ACC112 (cell line): ENCODE results near the gene PIRT.

Source experiments
- H2AFZ ChIP-seq: fragments of 200-600 bp; sonication (generic); one replicate; pipeline ENCODE4 v1.6.0; 2017; ENCODE audit warnings: antibody characterized with exemption, low read length; ENCODE audit not compliant: unreplicated experiment
- H3K27ac ChIP-seq: fragments of 200-600 bp; sonication (generic); 2 replicates; pipeline ENCODE4 v1.5.1; 2014; ENCODE audit warnings: low read depth, mild to moderate bottlenecking, antibody characterized with exemption, low read length, moderate library complexity
- H3K27me3 ChIP-seq: fragments of 200-600 bp; sonication (generic); 2 replicates; pipeline ENCODE4 v1.6.1; 2014; ENCODE audit warnings: mild to moderate bottlenecking, antibody characterized with exemption, low read length, moderate library complexity, mixed read lengths; ENCODE audit not compliant: insufficient read depth
- H3K36me3 ChIP-seq: fragments of 200-600 bp; sonication (generic); 2 replicates; pipeline ENCODE4 v1.6.1; 2016; ENCODE audit warnings: mild to moderate bottlenecking, antibody characterized with exemption, low read length, moderate library complexity, mixed read lengths; ENCODE audit not compliant: insufficient read depth
- H3K4me1 ChIP-seq: fragments of 200-600 bp; sonication (generic); one replicate; pipeline ENCODE4 v1.6.1; 2016; ENCODE audit warnings: low read length, mixed read lengths; ENCODE audit not compliant: insufficient read depth, unreplicated experiment, control insufficient read depth
- H3K4me3 ChIP-seq: fragments of 200-600 bp; sonication (generic); 2 replicates; pipeline ENCODE4 v1.5.1; 2014; ENCODE audit warnings: mild to moderate bottlenecking, low read depth, low read length
- H3K79me2 ChIP-seq: fragments of 200-600 bp; sonication (generic); one replicate; pipeline ENCODE4 v1.6.0; 2016; ENCODE audit warnings: low read length; ENCODE audit not compliant: control insufficient read depth, unreplicated experiment, insufficient read depth

The PIRT gene

DNA sequence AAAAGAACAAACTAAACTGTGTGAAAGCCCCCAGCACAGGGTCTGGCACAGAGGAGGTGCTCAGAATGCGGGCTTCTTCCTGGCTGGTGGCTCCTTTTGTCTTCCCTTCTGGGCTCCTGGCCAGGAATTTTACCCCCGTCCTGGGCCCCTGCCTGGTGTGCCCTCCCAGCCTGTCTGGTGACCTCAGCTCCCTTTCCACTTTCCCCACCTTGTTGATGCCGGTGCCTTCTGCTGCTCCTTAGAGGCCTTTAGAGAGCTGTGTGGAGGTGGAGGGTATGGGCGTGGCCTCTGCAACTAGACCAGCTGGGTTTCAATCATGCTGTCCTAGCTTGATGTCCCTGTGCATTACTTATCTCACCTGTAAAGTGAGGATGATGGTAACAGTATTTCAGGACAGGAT is 16.8 kb downstream of the PIRT start:
- Histone ChIP-seq H3K79me2 (no peaks in the 10 kb centered on the region), H3K27ac (no peak overlapping the region), H3K4me3 (no peak overlapping the region), H3K27me3 (no peaks in the 10 kb centered on the region), H2AFZ (no peak overlapping the region), H3K36me3 (no peaks in the 10 kb centered on the region), H3K4me1 (no peaks in the 10 kb centered on the region)

DNA sequence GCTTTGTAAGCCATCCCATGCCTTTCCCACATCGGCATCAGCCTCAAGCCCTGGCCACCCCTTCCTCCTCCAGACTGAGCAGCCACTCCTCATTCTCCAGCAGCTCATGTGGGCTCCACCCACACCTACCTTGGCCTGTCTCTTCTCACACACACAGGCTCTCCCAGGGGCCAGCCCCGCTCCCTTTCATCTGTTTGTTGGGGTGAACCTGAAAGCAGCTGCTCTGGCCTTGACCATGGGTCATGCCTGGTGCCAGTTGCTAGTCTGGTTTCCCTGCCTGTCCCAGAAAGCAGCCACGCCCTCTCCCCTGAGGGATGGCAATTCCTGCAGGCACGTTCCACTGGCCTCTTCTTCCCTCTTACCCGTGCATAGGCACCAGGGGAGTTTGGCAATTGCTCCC is 22.6 kb downstream of the PIRT start:
- Histone ChIP-seq H3K27ac (no peak overlapping the region), H3K27me3 (no peaks in the 10 kb centered on the region), H3K36me3 (no peaks in the 10 kb centered on the region), H2AFZ (no peak overlapping the region), H3K4me3 (no peak overlapping the region), H3K79me2 (no peaks in the 10 kb centered on the region), H3K4me1 (no peaks in the 10 kb centered on the region)

DNA sequence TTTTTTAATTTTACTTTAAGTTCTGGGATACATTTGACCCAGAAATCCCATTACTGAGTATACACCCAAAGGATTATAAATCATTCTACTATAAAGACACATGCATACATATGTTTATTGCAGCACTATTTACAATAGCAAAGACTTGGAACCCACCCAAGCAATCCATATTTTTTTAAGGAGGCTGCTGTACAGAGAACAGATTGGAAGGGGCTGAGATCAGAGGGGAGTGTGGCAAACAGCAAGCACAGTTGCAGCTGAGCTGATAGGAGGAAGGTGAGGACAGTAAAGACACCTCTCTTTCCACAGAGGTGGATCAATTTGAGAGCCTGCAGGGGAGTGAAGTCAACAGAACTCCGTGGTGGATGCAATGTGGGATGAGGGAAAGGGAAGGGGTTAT is 23.8 kb downstream of the PIRT start:
- Histone ChIP-seq H3K27ac (no peak overlapping the region), H3K4me1 (no peaks in the 10 kb centered on the region), H3K27me3 (no peaks in the 10 kb centered on the region), H3K36me3 (no peaks in the 10 kb centered on the region), H2AFZ (no peak overlapping the region), H3K79me2 (no peaks in the 10 kb centered on the region), H3K4me3 (no peak overlapping the region)

DNA sequence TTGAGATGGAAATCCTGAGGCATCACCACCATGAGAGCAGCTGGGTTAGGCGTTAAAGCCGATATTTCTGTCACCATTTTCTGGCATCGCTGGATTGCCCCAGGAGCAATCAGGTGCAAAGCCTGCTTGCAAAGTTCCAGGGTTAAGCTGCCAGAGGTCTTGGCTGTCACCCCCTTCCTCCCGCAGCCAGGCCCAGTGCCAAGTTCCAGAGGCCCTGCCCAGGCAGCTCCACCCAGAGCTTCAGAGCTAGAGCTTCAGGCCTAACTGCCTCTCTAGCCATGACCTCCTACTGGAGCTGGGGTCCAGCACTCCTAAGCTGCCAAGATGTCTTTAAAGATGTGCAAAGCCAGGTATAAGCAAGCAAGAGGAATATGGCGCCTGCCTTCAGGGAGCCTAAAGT is 25.2 kb downstream of the PIRT start:
- H3K27me3 ChIP-seq: no peaks in the 10 kb centered on the region
- H3K27ac ChIP-seq: no peak overlapping the region
- no peaks in the 10 kb centered on the region for H3K79me2 ChIP-seq
- no peak overlapping the region for H3K4me3 ChIP-seq
- H3K36me3 ChIP-seq: no peaks in the 10 kb centered on the region
- H3K4me1 ChIP-seq: no peaks in the 10 kb centered on the region
- no peak overlapping the region for H2AFZ ChIP-seq

DNA sequence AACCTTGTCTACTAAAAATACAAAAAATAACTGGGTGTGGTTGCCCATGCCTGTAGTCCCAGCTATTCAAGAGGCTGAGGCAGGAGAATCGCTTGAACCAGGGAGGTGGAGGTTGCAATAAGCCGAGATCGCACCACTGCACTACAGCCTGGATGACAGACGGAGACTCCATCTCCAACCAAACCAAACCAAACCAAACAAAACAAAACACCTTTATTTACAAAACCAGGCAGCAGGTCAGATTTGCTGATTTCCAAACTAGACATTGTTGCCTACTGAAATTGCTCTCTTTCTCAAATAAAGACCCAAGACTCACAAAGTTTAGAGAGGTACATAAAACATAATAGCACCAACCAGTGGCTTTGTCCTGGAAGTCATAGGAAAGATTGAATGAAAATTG is 28.3 kb downstream of the PIRT start:
- no peaks in the 10 kb centered on the region for H3K36me3 ChIP-seq
- no peaks in the 10 kb centered on the region for H3K4me1 ChIP-seq
- H2AFZ ChIP-seq: no peak overlapping the region
- no peak overlapping the region for H3K27ac ChIP-seq
- no peaks in the 10 kb centered on the region for H3K27me3 ChIP-seq
- no peaks in the 10 kb centered on the region for H3K79me2 ChIP-seq
- no peak overlapping the region for H3K4me3 ChIP-seq

DNA sequence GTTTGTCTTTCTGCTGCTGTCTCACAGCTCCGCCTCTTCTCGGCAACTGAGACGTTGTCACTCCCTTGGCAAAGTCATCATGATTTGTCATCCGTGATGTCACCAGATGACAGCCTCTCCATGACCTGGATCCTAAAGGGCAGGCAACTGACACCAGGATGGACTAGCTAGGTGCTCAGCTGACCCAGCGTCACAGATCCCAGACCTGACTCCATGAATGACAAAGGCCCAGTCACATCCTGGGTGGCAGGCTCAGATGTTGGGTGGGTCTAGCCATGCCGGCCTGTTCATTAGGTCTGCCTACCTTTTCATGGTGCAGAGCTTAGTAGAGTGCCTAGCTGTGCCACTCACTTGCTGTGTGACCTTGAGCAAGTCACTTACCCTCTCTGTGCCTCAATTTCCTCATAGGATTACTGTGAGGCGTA is 30.2 kb downstream of the PIRT start:
- no peak overlapping the region for H3K4me3 ChIP-seq
- no peaks in the 10 kb centered on the region for H3K79me2 ChIP-seq

DNA sequence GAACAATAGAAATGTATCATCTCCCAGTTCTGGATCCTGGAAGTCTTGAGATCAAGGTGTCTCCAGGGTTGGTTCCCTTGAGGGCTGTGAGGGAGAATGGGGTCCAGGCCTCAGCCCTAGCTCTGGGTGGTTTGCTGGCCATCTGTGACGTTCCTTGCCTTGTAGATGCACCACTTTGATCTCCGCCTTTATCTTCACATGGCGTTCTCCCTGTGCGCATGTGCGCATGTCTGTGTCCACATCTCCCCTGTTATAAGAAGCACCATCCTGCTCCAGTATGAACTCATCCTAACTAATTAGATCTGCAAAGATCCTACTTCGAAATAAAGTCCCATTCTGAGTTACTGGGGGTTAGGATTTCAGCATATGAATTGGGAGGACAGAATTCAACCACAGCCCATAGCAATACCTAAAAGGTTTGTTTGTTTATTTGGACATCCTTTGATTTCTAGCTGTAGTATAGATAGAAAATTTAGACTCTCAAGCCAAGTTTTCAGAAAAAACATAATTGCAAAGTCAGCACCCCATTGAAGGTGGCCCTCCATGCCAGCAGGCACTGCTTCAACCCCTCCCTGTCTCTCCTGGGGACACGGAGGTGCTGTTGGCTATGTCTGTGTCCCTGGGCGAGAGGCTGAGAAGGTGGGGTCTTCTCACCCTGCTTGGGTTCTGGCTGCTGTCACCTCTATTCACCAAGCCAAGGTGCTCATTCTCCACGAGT is 31.2 kb downstream of the PIRT start:
- no peaks in the 10 kb centered on the region for H3K27me3 ChIP-seq
- no peaks in the 10 kb centered on the region for H3K79me2 ChIP-seq
- no peak overlapping the region for H3K27ac ChIP-seq
- H2AFZ ChIP-seq: no peak overlapping the region
- no peak overlapping the region for H3K4me3 ChIP-seq
- H3K4me1 ChIP-seq: no peaks in the 10 kb centered on the region
- H3K36me3 ChIP-seq: no peaks in the 10 kb centered on the region

More for the DNA sequence above, 30.2 kb downstream of the PIRT start:
- Histone ChIP-seq H3K27ac (no peak overlapping the region), H3K36me3 (no peaks in the 10 kb centered on the region), H3K27me3 (no peaks in the 10 kb centered on the region), H3K4me1 (no peaks in the 10 kb centered on the region), H2AFZ (no peak overlapping the region)

DNA sequence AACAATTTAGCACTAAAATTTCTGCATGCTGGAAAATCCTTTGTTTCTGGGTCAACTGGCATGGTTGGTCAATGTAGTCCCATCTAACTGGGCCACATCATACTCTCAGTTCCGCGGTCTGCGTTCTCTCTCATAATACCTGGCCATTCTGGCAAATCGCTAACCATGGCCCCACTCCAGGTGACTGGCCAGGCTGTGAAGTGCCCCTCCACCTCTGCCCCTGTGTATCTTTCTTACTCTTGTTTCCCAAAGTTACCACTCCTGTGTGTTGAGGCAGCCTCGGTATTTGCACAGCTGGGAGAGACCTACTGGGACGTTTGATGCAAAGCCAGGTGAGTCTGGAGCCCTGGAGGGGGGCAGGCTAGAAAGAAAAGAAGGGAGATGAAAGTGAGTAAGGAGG is 32.0 kb downstream of the PIRT start:
- no peaks in the 10 kb centered on the region for H3K79me2 ChIP-seq
- H2AFZ ChIP-seq: no peak overlapping the region
- no peak overlapping the region for H3K4me3 ChIP-seq
- no peaks in the 10 kb centered on the region for H3K36me3 ChIP-seq
- H3K27ac ChIP-seq: no peak overlapping the region
- no peaks in the 10 kb centered on the region for H3K4me1 ChIP-seq
- no peaks in the 10 kb centered on the region for H3K27me3 ChIP-seq

DNA sequence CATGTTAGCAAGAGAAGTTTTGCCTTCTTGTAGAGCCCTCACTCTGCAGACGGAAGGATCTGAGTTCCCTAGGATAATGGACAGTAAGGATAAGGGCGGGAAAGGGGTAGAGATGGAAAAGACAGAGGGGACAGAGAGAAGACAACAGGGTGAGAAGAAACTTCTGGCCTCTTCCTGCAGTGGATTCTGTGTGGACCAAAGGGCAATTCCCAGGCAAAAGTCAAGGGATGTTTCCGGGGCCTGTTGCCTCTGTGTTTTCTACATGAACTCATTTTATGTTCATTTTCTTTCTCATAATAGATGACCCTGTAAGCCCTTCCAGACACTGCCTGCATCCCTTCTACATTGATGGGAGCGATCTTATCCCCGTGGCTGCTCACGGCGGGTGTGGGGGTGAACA is 33.3 kb downstream of the PIRT start:
- H3K27ac ChIP-seq: no peak overlapping the region
- H3K27me3 ChIP-seq: no peaks in the 10 kb centered on the region
- H3K36me3 ChIP-seq: no peaks in the 10 kb centered on the region
- H3K4me1 ChIP-seq: no peaks in the 10 kb centered on the region
- H3K79me2 ChIP-seq: no peaks in the 10 kb centered on the region
- H2AFZ ChIP-seq: no peak overlapping the region
- no peak overlapping the region for H3K4me3 ChIP-seq

DNA sequence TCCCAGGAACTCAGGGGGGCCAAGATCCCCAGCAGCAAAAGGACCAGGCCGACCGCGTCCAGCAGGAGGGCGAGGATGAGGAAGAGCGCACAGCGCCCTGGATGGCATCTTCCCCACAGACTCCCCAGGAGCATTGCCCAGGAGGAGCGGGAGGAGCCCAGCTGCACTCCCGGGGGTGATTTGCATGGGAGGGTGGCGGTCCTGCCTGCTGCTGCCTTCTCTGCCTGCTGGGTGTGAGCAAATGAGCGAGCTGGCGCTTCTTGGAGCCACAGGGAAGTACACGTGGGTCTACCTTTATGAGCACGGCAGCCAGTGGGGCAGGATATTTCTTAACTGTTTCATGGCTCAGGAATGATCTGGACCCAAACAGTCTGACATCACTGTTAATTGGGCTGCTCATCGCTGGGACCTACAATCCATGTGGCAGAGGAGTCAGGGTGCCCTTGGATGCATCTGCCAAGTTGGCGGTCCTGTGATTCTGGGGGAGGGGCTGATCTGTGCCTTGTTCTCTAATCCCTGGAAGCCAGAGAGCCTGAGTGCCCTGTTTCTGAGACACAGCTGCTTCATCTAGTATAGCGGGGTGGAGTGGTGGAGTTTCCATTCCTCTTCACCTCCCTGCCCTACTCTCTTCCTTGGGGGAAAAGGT is 33.9 kb downstream of the PIRT start, which contains the start of gene TMEM238L:
TMEM238L (minus strand) TSS at position 270 of the 646 bp plus-strand sequence; CDS start at position 134, 136 bp downstream.
- Histone ChIP-seq H3K4me3 (no peak within 1 kb of the TSS), H3K36me3 (no peaks in the 10 kb centered on the region)

DNA sequence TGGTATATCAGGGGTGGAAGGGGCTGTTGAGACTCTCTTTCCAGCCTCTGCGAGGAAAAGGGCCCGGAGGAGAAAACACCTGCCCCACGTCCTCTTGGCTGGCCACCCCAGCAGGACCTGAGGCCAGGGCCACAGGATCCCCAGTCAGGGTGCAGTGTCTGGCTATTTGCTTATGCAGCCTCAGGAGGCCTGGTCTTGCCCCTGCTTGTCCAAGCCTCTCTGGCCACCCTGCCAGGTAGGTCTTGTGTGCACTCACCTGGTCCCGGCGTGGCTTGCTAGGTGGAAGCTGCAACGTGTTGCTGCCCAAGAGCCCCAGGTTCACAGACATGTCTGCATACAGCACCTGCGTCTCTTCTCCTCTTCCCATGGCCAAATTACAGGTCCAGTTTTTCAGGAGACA is 34.5 kb downstream of the PIRT start:
- no peaks in the 10 kb centered on the region for H3K36me3 ChIP-seq
- no peaks in the 10 kb centered on the region for H3K79me2 ChIP-seq
- H3K4me1 ChIP-seq: no peaks in the 10 kb centered on the region
- no peaks in the 10 kb centered on the region for H3K27me3 ChIP-seq
- H2AFZ ChIP-seq: no peak overlapping the region
- H3K27ac ChIP-seq: no peak overlapping the region
- H3K4me3 ChIP-seq: no peak overlapping the region

More for the DNA sequence above, 33.9 kb downstream of the PIRT start, which contains the start of gene TMEM238L:
- no peaks in the 10 kb centered on the region for H3K27me3 ChIP-seq
- no peak within 1 kb of the TSS for H3K27ac ChIP-seq
- H3K4me1 ChIP-seq: no peaks in the 10 kb centered on the region
- H2AFZ ChIP-seq: no peak within 1 kb of the TSS
- H3K79me2 ChIP-seq: no peaks in the 10 kb centered on the region
